Calu3 (cell line): ENCODE results near the gene PLK1. TPM values are rescaled to one million over a fixed set of nuclear protein-coding genes. Genes with fewer than 3 reads are reported as not detected.

Experiments
- BruUV-seq: library from RNA; stranded (reverse); fragments of 400-500 nt; replicated peaks from 2 replicates; lab custom pipeline; 2021; lab: Mats Ljungman, UMichigan
- CTCF ChIA-PET: fragments of 300-600 bp; sonication (Branson Sonifier 250); formaldehyde crosslinking; loops from one replicate; lab custom pipeline; 2022; ENCODE audit warnings: antibody characterized with exemption; lab: Charles Lee
- DNase-seq: peaks from one replicate; pipeline ENCODE4 v3.0.0; 2022
- H3K27ac Mint-ChIP-seq: one replicate; pipeline ENCODE4 v1.8.0; 2022; ENCODE audit warnings: mixed read lengths; ENCODE audit not compliant: unreplicated experiment
- H3K27me3 Mint-ChIP-seq: one replicate; pipeline ENCODE4 v1.8.0; 2022; ENCODE audit warnings: mixed read lengths; ENCODE audit not compliant: unreplicated experiment
- H3K36me3 Mint-ChIP-seq: one replicate; pipeline ENCODE4 v1.8.0; 2022; ENCODE audit warnings: mild to moderate bottlenecking, moderate library complexity, mixed read lengths; ENCODE audit not compliant: insufficient read depth, unreplicated experiment
- H3K4me1 Mint-ChIP-seq: one replicate; pipeline ENCODE4 v1.8.0; 2022; ENCODE audit warnings: mild to moderate bottlenecking, low read depth, mixed read lengths; ENCODE audit not compliant: unreplicated experiment
- H3K4me3 Mint-ChIP-seq: one replicate; pipeline ENCODE4 v1.8.0; 2022; ENCODE audit warnings: mild to moderate bottlenecking, low read depth, moderate library complexity, mixed read lengths; ENCODE audit not compliant: unreplicated experiment
- H3K9me3 Mint-ChIP-seq: one replicate; pipeline ENCODE4 v1.8.0; 2022; ENCODE audit warnings: low read depth, mixed read lengths; ENCODE audit not compliant: unreplicated experiment
- CTCF ChIP-seq: fragments of 200-600 bp; IDR thresholded peaks from one replicate; pipeline ENCODE4 v1.8.0; 2022; ENCODE audit warnings: antibody characterized with exemption; ENCODE audit not compliant: unreplicated experiment
- intact Hi-C: fragments of 100-400 bp; cut with micrococcal nuclease; formaldehyde crosslinking; loops from one replicate; pipeline ENCODE4 v1.10.0; 2022; ENCODE audit not compliant: unreplicated experiment
- total RNA-seq: library from RNA; stranded (reverse); gene quantifications from 2 replicates; pipeline ENCODE4 v1.2.3, GENCODE V29; 2022

Gene PLK1
- total RNA-seq, 1 experiment from 2014 or later = 136 TPM

DNA sequence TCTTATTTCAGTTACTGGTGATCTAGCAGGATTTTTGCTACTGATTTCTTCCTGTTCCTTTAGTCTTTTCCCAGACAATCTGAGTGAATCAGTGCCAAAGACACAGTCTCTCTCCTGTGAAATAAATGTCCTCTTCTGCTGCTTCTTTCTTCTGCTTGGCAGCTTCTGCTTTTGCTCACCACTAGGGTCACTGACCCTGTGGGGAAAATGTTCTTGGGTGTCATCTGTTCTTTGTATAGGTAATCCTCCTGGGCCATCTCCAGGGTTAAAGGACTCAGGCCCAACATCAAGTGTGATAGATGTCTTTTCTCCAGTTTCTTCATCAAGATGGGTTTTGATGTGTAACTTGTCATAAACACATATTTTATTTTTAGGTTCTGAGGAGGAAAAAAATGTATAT is 42.7 kb upstream of the PLK1 start:
- TF ChIP-seq CTCF = no peak
- Mint-ChIP-seq H3K27me3 (no peaks in the 10 kb centered on the region), H3K4me3 (no peak overlapping the region), H3K36me3 (peaks cover 44% of the 10 kb centered on the region), H3K4me1 (no peaks in the 10 kb centered on the region), H3K27ac (no peak overlapping the region), H3K9me3 (no peaks in the 10 kb centered on the region)
- no TSS peak for BruUV-seq
- CTCF ChIA-PET = no interaction called here
- intact Hi-C loops = no loop called here
- no peak for DNase-seq

GRCh38 chr16:23640615-23640930 is 38.1 kb upstream of the PLK1 start:
- Mint-ChIP-seq H3K27me3 (no peaks in the 10 kb centered on the region), H3K4me3 (peak overlapping the region; percentile 88), H3K36me3 (peaks cover 68% of the 10 kb centered on the region), H3K9me3 (no peaks in the 10 kb centered on the region), H3K4me1 (peaks cover 8% of the 10 kb centered on the region), H3K27ac (peak overlapping the region; percentile 86)
- CTCF ChIA-PET = interaction anchor here (0.5 to 1.1 kb wide), 5 partner anchors 10 to 1418 kb away, joined by 3 to 4 read pairs (median 3); partner anchors contain the start of gene UBFD1
- intact Hi-C loops = no loop called here
- BruUV-seq = no TSS peak
- TF ChIP-seq CTCF = no peak
- DNase-seq = peak; percentile 6

DNA sequence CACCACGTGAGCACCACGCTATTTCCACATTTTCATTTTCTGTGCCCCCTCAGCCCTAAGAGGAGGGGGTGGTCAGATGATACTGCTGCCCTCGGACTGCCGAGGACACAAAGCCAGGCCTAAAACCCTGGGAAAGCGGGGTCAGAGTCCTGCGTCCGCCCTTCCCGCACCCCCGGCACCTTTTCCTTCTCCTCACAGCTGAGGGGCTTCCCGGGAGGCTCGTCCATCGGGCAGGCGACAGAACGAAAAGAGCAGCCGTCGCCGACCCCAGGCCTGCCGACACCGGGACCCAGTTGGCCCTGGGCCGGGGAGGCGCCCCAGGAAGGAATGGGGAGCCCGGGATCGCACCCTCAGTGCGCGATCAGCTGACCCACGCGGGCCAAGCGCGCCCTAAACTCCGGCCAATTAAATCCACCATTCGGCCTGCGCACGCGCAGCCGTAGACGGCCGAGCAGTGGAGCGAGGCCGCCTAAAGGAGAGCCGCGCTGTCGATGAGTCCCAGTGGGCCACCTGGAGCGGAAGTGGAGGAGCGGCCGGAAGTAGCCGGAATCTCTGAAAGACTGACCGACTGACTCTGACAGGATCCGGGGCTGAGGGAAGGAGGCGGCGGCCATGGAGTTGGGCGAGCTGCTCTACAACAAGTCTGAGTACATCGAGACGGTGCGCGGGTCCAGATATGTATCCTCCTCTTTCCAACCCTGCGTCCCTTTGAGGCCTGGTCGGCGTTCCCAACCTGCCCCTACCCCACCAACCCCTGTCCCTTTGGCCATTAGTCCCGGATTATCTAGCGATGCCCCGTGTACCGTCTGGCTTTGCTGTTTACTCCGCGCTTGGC is 37.5 kb upstream of the PLK1 start, which contains the start of the genes DCTN5 and PALB2:
Gene DCTN5, plus strand, starts transcription at position 536 of the 835 bp plus-strand sequence. Its CDS starts 77 bp downstream, at position 613.
Gene PALB2, minus strand, starts transcription at position 380 of the 835 bp plus-strand sequence. Its CDS starts 153 bp downstream, at position 227.
- no peaks in the 10 kb centered on the region for H3K9me3 Mint-ChIP-seq
- peak within 1 kb of the TSS; percentile 88 for H3K4me3 Mint-ChIP-seq
- BruUV-seq = no TSS peak
- peaks cover 8% of the 10 kb centered on the region for H3K4me1 Mint-ChIP-seq
- TF ChIP-seq CTCF = no peak
- no peaks in the 10 kb centered on the region for H3K27me3 Mint-ChIP-seq
- peak within 1 kb of the TSS; percentile 86 for H3K27ac Mint-ChIP-seq
- CTCF ChIA-PET = interaction anchor here (0.5 to 1.6 kb wide), 6 partner anchors 11 to 1419 kb away, joined by 3 to 7 read pairs (median 4); partner anchors contain the start of genes PLK1 and UBFD1
- peak; percentile 94 for DNase-seq
- H3K36me3 Mint-ChIP-seq = peaks cover 68% of the 10 kb centered on the region
- intact Hi-C loops = no loop called here

GRCh38 chr16:23642246-23642774 is 36.4 kb upstream of the PLK1 start:
- Mint-ChIP-seq H3K4me1 (peaks cover 8% of the 10 kb centered on the region), H3K27me3 (no peaks in the 10 kb centered on the region), H3K27ac (peak overlapping the region; percentile 86), H3K9me3 (no peaks in the 10 kb centered on the region), H3K4me3 (peak overlapping the region; percentile 88), H3K36me3 (peaks cover 72% of the 10 kb centered on the region)
- intact Hi-C loops = no loop called here
- no peak for DNase-seq
- CTCF ChIA-PET = interaction anchor here (1.6 kb wide), 1 partner anchor 36 kb away, joined by 5 read pairs; the partner anchor contains the start of gene PLK1
- TSS peak; percentile 28 for BruUV-seq
- no peak for TF ChIP-seq CTCF
